IPS DF 4.7 (cell line): ENCODE results near the gene STK32B.

Experiments used
- DNase-seq: peaks from one replicate; pipeline ENCODE4 v3.0.0-alpha.2; 2013; ENCODE audit warnings: low spot score; ENCODE audit errors: extremely low read depth

STK32B gene

GRCh38 chr4:5122114-5122513 lies 70.8 kb downstream of the STK32B start:
- DNase-seq, result no peak

DNA sequence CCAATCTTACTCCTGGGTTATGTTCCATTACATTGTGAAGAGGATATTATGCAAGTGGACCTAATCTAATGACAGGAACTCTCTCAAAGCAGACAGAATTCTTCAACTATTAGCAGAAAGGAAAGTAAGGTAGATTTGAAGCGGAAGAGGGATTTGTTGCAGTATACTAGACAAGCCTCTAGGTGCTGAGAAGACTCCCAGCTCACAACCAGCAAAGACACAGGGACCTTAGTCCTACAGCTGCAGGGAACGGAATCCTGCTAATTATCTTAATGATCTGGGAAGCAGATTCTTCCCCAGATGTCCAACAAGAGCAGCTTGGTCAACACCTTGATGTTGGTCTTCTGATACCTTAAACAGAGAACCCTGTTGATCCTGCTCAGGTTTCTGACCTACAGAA lies 73.6 kb downstream of the STK32B start:
- no peak for DNase-seq

- no peak for DNase-seq
Measured at GRCh38 chr4:5125321-5125720, 74.0 kb downstream of the STK32B start.

DNA sequence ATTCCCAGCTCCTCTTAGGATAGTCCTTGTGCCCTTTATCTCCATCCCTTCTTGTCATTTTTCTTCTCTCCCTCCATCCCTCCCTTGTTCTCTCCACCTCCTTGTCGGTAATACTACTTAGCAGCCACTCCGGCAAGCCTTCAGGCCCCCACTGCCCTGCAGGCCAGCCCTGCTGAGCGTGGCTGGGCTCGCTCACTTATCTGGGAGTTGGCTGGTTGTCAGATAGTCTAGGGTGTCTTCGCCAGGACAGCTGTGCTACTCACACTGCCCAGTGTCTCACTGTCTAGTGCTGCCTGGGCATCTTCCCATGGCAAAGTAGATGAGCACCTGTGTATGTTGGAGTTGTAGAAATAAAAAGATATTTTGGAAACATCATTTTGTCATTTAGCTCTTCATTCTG lies 75.0 kb downstream of the STK32B start:
- DNase-seq, result no peak

GRCh38 chr4:5126857-5127256 lies 75.6 kb downstream of the STK32B start:
- DNase-seq, result no peak

GRCh38 chr4:5127556-5127955 lies 76.3 kb downstream of the STK32B start:
- no peak for DNase-seq

- no peak for DNase-seq
Measured at GRCh38 chr4:5128569-5128968, 77.3 kb downstream of the STK32B start.

DNA sequence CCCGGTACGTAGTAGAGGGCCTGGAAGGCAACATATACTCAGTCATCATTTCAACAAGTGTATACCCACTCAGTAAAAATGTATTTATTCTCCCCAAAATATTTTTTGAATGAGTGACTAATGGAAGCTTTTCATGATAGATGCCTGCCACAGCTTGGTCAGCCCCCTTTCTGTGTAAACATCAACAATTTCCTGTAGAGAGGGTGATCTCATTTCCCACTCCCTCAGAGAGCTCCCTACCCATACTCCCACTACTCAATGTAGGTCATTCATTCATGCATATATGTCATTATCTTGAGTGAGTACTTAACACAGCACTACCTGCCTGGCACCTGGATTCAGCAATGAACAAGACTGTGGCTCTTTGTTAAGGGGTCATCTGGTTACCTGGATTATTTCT lies 81.9 kb downstream of the STK32B start:
- DNase-seq, result no peak

DNA sequence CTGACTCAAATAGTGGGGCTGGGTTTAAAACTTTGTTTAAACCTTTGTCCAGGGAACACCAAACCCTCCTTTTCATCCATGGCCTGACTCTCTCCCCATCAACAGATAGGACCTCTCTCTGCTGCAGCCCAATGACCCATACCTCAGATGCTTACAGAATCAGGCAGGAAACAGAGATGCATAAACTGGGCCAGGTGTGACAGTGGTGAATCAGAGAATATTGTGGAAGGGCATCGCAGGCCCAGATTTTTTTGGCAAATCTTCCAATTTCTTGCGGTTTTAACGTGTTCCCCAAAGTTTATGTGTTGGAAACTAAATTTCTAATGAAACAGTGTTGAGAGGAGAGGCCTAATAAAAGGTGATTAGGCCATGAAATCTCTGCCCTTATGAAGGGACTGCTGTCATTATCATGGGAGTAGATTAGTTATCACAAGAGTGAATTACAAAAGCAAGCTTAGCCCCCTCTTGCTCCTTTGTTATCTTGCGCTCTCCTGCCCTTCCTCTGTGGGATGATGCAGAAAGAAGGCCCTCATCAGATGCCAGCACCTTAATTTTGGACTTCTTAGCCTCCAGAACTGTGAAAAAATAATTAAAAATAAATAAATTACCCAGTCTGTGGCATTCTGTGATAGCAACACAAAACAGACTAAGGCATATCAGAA lies 82.8 kb downstream of the STK32B start:
- DNase-seq, result no peak

- no peak for DNase-seq
Measured at GRCh38 chr4:5134620-5135019, 83.3 kb downstream of the STK32B start.

- DNase-seq, result no peak
Measured at GRCh38 chr4:5137226-5137625, 85.9 kb downstream of the STK32B start.

GRCh38 chr4:5137927-5138326 lies 86.6 kb downstream of the STK32B start:
- no peak for DNase-seq

DNA sequence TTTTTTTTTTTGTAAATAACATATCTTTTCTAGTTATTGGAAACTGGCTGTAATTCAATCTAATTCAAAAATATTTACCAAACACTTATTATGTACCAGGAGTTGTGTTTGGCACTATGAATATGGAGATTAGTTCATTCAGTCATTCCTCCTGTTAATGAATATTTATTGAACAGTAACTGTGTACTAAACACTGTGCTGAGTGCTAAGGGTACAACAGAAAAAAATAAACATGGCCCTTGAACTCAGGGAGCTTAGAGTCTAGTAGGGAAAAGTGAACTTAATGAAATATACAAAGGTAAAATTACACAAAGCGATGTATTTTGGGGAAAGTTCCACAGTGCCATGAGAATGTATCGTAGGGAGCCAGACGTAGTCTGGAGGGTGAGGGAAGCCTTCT lies 87.1 kb downstream of the STK32B start:
- DNase-seq, result no peak

DNA sequence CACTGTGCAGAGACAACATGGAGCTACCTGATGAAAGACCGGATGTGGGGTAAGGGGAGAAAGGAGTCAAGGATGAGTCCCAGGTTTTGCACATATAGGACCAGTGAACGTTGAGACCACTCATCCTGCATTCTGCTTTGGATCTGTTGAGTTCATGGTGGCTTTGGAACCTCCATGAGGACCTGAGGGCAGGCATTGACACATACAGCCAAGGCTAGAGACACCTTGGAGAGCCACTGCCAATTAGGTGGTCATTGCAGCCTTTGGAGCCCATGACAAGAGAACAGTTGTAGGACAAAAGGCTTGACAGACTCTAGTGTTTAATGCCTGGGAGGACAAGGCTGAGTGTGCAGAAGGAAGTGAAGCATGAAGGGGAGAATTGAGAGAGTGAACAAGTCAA lies 87.9 kb downstream of the STK32B start:
- no peak for DNase-seq

DNA sequence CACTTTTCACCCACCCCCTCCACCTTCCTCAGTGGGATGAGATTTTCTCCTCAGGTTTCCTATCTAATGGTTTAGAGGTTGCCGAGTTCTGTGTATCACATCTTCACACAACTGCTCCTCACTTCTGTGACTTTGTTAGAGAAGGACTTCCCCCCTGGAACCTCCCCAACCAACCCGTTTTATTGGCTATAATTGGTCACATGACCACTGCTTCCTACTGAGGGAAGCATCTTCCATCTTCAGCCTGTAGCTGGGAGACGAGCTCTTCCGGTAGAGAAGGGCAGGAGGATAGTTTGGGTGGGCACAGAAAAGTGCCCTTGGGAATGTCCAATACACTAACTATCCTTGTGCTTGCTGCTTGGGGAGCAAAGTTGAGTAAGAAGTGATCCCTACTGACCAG lies 90.5 kb downstream of the STK32B start:
- DNase-seq, result no peak

DNA sequence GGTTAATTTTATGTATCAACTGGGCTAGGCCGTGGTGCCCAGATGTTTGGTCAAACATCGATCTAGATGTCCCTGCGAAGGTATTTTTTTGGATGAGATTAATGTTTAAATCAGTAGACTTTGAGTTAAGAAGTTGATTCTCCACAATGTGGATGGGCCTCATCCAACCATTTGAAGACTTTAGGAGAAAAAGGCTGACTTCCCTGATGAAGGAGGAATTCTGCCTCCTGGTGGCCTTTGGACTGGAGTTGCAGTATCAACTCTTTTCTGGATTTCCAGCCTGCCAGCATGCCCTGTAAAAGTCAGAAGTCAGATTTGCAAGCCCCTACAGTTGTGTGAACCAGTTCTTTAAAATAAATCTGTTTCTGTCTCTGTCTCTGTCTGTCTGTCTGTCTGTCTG lies 91.4 kb downstream of the STK32B start:
- peak; percentile 25 for DNase-seq

DNA sequence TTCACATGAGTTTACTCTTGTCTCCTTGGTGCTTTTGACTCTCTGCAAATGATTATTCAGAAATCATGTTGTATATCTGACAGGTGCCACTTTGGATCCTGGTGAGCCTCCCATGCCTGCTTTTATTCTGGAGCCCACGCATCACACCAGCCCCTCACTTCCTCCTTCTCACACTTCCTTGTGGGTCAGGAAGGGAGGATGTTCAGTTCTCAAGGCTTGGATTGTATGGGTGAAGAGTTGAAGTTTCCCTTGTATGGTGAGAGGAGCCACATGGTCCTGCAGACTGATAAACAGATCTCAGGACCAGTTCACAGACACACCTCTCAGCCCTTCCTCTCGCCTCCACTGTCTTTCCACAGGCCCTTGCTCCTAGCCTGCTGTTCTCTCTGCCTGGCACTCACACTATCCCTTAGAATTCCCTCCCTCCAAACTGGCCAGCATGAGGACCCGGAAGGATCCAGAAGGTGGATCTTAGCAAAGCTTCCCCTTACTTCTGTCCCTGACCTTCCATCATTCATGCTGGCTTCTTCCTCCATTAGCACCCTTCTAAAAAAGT lies 92.1 kb downstream of the STK32B start:
- DNase-seq, result no peak

DNA sequence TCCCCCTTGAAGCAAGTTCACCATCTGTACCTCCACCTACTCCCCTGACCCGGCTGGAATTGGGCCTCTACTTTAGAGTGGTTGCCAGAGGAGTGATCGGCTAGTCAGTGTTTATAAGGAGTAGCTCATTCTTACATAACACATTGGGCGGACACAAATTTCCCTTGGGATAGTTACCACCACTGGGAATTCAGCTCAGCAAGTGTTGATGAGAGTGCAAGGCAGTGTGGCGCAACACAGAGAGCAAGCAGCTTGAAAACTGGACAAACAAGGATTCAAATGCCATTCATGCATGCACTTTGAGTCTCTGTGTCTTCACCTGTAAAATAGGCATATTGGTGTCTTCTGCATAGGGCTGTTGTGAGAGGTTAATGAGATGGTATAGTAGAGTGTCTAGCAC lies 92.7 kb downstream of the STK32B start:
- no peak for DNase-seq

DNA sequence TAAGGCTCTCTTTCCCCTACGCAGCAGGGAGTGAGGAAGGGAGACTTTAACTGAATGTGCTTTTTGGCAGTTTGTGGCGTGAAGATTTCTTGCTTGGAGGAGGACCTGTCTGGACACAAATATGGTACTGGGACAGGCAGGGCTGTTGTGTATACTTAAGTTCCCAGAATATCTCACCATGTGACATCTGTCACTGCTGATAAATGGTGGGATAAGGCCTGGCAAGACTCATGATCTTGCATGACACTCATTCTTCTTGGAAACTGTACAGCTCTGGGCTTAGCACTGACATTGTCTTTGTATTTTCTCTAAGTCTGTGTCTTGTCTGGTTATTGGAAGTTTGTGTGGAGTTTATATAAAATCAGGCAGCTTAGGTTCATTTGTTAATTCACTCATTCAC lies 93.1 kb downstream of the STK32B start:
- no peak for DNase-seq

DNA sequence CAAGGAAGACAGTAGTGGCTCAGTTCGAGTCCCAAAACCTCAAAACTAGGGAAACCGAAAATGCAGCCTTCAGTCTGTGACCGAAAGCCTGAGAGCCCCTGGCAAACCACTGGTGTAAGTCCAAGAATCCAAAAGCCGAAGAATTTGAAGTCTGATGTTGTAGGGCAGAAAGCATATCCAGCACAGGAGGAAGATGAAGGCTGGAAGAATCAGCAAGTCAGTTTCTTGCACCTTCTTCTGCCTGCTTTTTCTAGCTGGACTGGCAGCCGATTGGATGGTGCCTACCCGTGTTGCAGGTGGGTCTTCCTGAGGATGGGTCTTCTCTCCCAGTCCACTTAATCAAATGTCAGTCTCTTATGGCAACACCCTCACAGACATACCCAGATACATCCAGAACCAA lies 95.0 kb downstream of the STK32B start:
- no peak for DNase-seq

DNA sequence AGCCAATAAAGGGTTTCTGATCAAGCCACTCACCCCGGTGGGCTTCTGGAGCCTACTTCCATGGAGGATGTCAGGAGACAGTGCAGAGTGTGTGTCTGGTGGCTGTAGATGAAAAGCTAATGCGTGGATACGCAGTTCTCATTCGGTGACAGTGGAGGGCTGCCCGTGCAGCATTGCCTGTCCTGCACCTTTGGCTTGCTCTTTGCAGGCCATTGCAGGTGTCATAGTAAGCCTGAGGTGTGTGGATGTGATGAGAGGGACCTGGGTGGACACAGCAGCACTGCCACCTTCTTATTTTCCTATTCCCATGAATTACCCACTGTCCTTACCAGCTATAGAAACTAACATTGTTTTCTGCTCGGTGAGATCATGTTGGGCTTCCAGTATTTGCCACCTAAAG lies 101.2 kb downstream of the STK32B start:
- DNase-seq, result no peak

- DNase-seq, result no peak
Measured at GRCh38 chr4:5156682-5157081, 105.4 kb downstream of the STK32B start.
